GM21367 (cell line): ENCODE results near the gene PTGES3.
"Not testable (repeated sequence)": the region's sequence is repeated elsewhere in the genome, so short reads cannot be mapped to it uniquely, and the experiment has no call there.

ENCODE experiments used
- ATAC-seq: cut with Tn5 transposase; IDR thresholded peaks from one replicate; pipeline ENCODE4 v1.9.1; 2021; ENCODE audit not compliant: unreplicated experiment

PTGES3 gene

GRCh38 chr12:56709759-56710376, 21.8 kb upstream of the PTGES3 start:
- no peak for ATAC-seq

GRCh38 chr12:56704522-56704921, 16.4 kb upstream of the PTGES3 start:
- not testable (repeated sequence) for ATAC-seq

GRCh38 chr12:56699020-56699661, 11.1 kb upstream of the PTGES3 start:
- no peak for ATAC-seq

- no peak for ATAC-seq
These were observed 7.4 kb upstream of the PTGES3 start for GRCh38 chr12:56695327-56696101.

- ATAC-seq = no peak
These were observed 6.1 kb upstream of the PTGES3 start for GRCh38 chr12:56694161-56694560.

GRCh38 chr12:56688846-56689109, 694 bp upstream of the PTGES3 start:
- ATAC-seq = no peak

GRCh38 chr12:56687223-56688128, 608 bp downstream of the PTGES3 start:
- ATAC-seq = peak; percentile 12

GRCh38 chr12:56684745-56685359, 3.2 kb downstream of the PTGES3 start:
- no peak for ATAC-seq

GRCh38 chr12:56682323-56682722, 5.8 kb downstream of the PTGES3 start:
- no peak for ATAC-seq

- no peak for ATAC-seq
These were observed 8.1 kb downstream of the PTGES3 start for GRCh38 chr12:56679883-56680575.

GRCh38 chr12:56678852-56679251, 9.2 kb downstream of the PTGES3 start:
- no peak for ATAC-seq

GRCh38 chr12:56677680-56678079, 10.4 kb downstream of the PTGES3 start:
- ATAC-seq = no peak

GRCh38 chr12:56676851-56677580, 11.1 kb downstream of the PTGES3 start:
- ATAC-seq = no peak

- ATAC-seq = no peak
These were observed 16.5 kb downstream of the PTGES3 start for GRCh38 chr12:56671608-56672007.

- ATAC-seq = no peak
These were observed 17.2 kb downstream of the PTGES3 start for GRCh38 chr12:56670836-56671235.

GRCh38 chr12:56668197-56668457, 20.0 kb downstream of the PTGES3 start:
- ATAC-seq = no peak

- no peak for ATAC-seq
These were observed 26.0 kb downstream of the PTGES3 start for GRCh38 chr12:56661979-56662638.

- no peak for ATAC-seq
These were observed 26.5 kb downstream of the PTGES3 start for GRCh38 chr12:56661560-56661959.

- no peak for ATAC-seq
These were observed 29.2 kb downstream of the PTGES3 start for GRCh38 chr12:56658921-56659320.
